ENCODE data around the gene TTC39A. TPM values are rescaled to one million over a fixed set of nuclear protein-coding genes. Genes with fewer than 3 reads are reported as not detected.

The TTC39A gene
- total and polyA plus RNA-seq, 12 donors = 4.3 to 38.7 (median 20.4) TPM

DNA sequence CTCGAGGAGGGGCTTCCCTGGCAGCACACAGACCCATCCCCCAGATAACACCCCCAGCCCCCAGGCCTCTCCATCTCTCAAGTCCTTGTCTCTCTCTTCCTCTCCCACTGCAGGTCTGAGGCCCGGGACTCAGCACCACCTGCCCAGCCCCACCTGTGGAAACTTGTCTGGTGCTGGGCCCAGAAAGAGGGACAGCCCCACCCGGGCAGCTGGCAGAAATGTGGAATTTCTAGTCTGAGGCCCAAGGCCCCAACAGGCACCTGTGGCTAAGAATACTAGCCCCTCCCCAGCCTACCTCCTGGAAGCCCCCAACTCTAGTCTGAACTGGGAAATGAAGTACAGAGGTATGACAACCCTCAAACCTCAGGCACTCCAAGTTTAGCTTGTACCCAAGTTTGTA lies 15.4 kb downstream of the TTC39A start:
- Histone ChIP-seq H3K4me1 (peaks cover 0 to 19% (median 0%) of the 10 kb centered on the region in 9 donors), H3K9me3 (no peaks in the 10 kb centered on the region), H3K36me3 (peaks cover 0 to 21% (median 0%) of the 10 kb centered on the region in 9 donors), H3K27me3 (no peaks in the 10 kb centered on the region), H3K27ac (no peak overlapping the region), H3K4me3 (no peak overlapping the region)
- DNase-seq (no peak), ATAC-seq (no peak)
- TF ChIP-seq, protein P1, sequence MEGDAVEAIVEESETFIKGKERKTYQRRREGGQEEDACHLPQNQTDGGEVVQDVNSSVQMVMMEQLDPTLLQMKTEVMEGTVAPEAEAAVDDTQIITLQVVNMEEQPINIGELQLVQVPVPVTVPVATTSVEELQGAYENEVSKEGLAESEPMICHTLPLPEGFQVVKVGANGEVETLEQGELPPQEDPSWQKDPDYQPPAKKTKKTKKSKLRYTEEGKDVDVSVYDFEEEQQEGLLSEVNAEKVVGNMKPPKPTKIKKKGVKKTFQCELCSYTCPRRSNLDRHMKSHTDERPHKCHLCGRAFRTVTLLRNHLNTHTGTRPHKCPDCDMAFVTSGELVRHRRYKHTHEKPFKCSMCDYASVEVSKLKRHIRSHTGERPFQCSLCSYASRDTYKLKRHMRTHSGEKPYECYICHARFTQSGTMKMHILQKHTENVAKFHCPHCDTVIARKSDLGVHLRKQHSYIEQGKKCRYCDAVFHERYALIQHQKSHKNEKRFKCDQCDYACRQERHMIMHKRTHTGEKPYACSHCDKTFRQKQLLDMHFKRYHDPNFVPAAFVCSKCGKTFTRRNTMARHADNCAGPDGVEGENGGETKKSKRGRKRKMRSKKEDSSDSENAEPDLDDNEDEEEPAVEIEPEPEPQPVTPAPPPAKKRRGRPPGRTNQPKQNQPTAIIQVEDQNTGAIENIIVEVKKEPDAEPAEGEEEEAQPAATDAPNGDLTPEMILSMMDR (IDR thresholded peaks at IDR 0.05) = no peak
- intact Hi-C loops (cut with DNase I) = no loop called here
- 71 to 78% methylated on average over 3 of the region's 3 CpGs for WGBS, 2 donors

DNA sequence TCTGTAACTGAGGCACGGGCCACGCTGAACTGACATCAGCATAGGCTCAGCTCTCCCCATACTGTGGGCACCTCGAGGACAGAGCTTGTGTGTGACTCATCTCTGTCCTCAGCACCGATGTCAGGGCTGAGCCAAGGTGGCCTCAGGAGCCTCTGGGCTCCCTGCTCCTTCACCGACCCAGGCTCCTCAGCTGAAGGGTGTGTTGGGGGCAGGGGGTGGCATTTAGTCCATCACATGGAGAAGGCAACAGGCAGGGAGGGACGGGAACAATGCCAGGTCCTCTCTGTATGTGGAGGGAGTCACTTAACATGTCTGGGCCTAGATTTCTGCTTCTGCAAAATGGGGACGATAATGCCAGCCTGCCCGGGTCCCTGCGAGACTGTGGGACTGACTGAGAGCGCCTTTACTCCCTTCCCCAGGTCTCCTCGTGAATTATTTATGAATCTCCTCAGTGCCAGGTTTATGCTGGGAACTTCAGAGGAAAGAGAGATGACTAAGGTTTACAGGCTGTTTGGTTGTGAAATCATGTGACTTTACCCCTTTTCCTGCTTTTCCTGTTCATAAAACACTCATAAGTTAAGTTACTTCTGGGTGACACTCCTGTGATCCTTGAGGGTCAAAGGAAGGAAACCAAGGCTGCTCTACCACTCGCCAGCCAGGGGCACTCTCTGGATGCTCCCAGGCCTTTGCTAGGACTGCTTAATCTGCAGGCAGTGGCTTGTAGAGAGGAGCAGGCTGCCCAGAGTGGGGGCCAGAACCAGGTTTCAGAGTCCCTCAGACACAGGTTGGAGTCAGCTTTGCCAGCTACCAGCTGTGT lies 16.2 kb downstream of the TTC39A start:
- H3K9me3 ChIP-seq = no peaks in the 10 kb centered on the region
- peaks cover 0 to 21% (median 0%) of the 10 kb centered on the region in 9 donors for H3K36me3 ChIP-seq
- DNase-seq = no peak
- TF ChIP-seq, protein P1 (IDR thresholded peaks at IDR 0.05) = no peak
- peak overlapping the region in 1 of 10 donors; percentile 70 for H3K27ac ChIP-seq
- H3K4me3 ChIP-seq = no peak overlapping the region
- 73 to 81% methylated on average over 12 of the region's 12 CpGs for WGBS, 2 donors
- intact Hi-C loops (cut with DNase I) = no loop called here
- H3K27me3 ChIP-seq = no peaks in the 10 kb centered on the region
- ATAC-seq = peak in 3 of 8 donors; percentile 19 to 52 (median 29)
- H3K4me1 ChIP-seq = peaks cover 0 to 19% (median 0%) of the 10 kb centered on the region in 9 donors

DNA sequence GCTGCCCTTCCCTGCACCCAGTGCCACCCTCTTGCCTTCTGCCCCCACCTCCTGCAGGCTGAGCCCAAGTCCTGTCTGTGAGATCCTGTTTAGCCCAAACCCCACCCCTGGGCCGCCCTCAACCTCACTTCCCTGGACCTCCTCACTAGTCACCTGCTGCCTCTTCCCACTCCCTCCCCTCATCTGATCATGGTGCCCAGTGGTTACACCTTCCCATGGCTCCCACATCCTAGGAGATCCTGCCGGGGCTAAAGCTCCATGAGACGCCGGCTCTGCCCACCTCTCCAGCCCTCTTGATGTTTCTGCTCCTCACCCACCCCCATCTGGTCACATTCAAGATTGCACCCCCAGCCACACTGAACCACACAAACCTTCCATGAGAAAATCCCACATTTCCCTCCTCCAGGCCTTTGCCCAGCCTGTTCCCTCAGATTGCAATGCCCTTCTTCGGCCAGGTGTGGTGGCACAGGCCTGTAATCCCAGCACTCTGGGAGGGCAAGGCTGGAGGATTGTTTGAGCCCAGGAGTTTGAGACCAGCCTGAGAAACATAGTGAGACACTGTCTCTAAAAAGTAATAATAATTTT lies 17.0 kb downstream of the TTC39A start:
- WGBS, 2 donors = 92 to 96% methylated on average over 5 of the region's 5 CpGs
- Histone ChIP-seq H3K4me3 (no peak overlapping the region), H3K9me3 (no peaks in the 10 kb centered on the region), H3K27me3 (no peaks in the 10 kb centered on the region), H3K36me3 (peaks cover 0 to 21% (median 0%) of the 10 kb centered on the region in 9 donors), H3K27ac (peak overlapping the region in 1 of 10 donors; percentile 70), H3K4me1 (peaks cover 0 to 19% (median 0%) of the 10 kb centered on the region in 9 donors)
- ATAC-seq (no peak), DNase-seq (no peak)
- intact Hi-C loops (cut with DNase I) = no loop called here
- TF ChIP-seq, protein P1 (IDR thresholded peaks at IDR 0.05) = peak in 2 of 9 donors; percentile 15 to 18

DNA sequence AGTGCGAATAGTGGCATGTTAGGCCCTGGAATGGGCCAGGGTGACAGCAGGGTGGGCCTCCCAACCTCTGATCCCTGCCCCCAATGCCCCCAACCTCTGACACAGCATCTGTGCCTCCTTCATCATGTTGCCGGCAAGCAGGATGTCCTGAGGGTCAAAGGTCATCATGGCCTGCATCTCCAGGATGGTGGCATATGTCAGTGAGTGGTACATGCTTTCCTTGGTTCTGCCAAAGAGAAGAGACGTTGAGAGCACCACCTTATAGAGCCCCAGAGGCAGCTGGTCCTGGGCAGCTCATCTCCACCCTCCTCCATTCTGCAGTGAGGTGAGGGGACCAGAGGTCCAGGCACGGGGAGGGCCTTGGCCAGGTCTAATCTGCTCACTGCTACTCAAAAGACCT lies 17.6 kb downstream of the TTC39A start:
- Histone ChIP-seq H3K27ac (no peak overlapping the region), H3K4me1 (peaks cover 0 to 19% (median 0%) of the 10 kb centered on the region in 9 donors), H3K27me3 (no peaks in the 10 kb centered on the region), H3K9me3 (no peaks in the 10 kb centered on the region), H3K36me3 (peaks cover 0 to 21% (median 0%) of the 10 kb centered on the region in 9 donors), H3K4me3 (no peak overlapping the region)
- TF ChIP-seq, protein P1 (IDR thresholded peaks at IDR 0.05) = no peak
- WGBS, 2 donors = 76 to 83% methylated on average over 4 of the region's 4 CpGs
- intact Hi-C loops (cut with DNase I) = no loop called here
- DNase-seq = no peak
- ATAC-seq = no peak
